Measurements from ENCODE around the gene SH2D3A. TPM values are rescaled to one million over a fixed set of nuclear protein-coding genes. Genes with fewer than 3 reads are reported as not detected.

The SH2D3A gene
- total RNA-seq, 1 experiment from 2014 or later, result 30.3 TPM

DNA sequence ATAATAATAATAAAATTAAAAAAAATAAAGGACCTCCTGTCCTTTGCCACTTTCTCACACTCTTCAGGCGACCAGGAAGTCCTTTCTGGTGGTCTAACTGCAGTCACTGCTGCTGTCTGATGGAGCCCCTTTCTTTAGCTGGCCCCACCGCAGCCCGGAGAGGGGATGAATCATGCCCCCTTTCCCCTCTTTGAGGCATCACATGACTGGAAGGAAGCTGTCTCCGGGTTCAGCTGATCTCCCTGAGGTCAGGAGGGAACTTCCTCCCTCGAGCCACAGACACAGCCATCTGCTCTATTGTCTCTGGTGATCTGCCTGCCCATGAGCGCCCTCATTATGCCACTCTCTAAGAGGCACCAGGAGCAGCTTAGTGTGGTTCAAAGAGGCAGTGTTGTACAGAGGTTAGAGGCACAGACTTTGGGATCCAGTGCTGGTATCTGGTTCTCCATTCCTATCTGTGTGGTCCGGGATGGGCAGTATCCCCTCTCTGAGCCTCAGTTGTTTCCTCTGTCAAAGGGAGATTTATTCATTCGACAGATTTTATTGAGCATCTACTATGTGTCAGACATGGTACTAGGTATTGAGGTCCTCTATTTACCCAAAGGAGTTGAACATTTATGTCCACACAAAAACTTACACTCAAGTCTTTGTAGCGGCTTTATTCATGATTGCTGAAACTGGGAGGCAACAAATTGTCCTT lies 35.3 kb upstream of the SH2D3A start (continued):
- TF ChIP-seq NFATC4 (CRISPR knock-in tag; IDR thresholded peaks at IDR 0.05), result no peak
- no peak for TF ChIP-seq ZMAT4 (CRISPR knock-in tag; IDR thresholded peaks at IDR 0.05)
- TF ChIP-seq GRHL2 (CRISPR knock-in tag; IDR thresholded peaks at IDR 0.05; ENCODE audit: insufficient replicate concordance, severe bottlenecking), result no peak
- no peak for TF ChIP-seq PRDM15 (CRISPR knock-in tag; IDR thresholded peaks at IDR 0.05)
- no peak for TF ChIP-seq CTCF (IDR thresholded peaks at IDR 0.05)
- no peak for TF ChIP-seq ZNF416 (CRISPR knock-in tag; IDR thresholded peaks at IDR 0.05)
- TF ChIP-seq, protein P1, sequence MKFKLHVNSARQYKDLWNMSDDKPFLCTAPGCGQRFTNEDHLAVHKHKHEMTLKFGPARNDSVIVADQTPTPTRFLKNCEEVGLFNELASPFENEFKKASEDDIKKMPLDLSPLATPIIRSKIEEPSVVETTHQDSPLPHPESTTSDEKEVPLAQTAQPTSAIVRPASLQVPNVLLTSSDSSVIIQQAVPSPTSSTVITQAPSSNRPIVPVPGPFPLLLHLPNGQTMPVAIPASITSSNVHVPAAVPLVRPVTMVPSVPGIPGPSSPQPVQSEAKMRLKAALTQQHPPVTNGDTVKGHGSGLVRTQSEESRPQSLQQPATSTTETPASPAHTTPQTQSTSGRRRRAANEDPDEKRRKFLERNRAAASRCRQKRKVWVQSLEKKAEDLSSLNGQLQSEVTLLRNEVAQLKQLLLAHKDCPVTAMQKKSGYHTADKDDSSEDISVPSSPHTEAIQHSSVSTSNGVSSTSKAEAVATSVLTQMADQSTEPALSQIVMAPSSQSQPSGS (CRISPR knock-in tag; IDR thresholded peaks at IDR 0.05; ENCODE audit: borderline replicate concordance, low read depth), result no peak
- no peak for TF ChIP-seq ZNF121 (CRISPR knock-in tag; IDR thresholded peaks at IDR 0.05)
- TF ChIP-seq, protein P2, sequence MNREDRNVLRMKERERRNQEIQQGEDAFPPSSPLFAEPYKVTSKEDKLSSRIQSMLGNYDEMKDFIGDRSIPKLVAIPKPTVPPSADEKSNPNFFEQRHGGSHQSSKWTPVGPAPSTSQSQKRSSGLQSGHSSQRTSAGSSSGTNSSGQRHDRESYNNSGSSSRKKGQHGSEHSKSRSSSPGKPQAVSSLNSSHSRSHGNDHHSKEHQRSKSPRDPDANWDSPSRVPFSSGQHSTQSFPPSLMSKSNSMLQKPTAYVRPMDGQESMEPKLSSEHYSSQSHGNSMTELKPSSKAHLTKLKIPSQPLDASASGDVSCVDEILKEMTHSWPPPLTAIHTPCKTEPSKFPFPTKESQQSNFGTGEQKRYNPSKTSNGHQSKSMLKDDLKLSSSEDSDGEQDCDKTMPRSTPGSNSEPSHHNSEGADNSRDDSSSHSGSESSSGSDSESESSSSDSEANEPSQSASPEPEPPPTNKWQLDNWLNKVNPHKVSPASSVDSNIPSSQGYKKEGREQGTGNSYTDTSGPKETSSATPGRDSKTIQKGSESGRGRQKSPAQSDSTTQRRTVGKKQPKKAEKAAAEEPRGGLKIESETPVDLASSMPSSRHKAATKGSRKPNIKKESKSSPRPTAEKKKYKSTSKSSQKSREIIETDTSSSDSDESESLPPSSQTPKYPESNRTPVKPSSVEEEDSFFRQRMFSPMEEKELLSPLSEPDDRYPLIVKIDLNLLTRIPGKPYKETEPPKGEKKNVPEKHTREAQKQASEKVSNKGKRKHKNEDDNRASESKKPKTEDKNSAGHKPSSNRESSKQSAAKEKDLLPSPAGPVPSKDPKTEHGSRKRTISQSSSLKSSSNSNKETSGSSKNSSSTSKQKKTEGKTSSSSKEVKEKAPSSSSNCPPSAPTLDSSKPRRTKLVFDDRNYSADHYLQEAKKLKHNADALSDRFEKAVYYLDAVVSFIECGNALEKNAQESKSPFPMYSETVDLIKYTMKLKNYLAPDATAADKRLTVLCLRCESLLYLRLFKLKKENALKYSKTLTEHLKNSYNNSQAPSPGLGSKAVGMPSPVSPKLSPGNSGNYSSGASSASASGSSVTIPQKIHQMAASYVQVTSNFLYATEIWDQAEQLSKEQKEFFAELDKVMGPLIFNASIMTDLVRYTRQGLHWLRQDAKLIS (CRISPR knock-in tag; IDR thresholded peaks at IDR 0.05; ENCODE audit: borderline replicate concordance), result no peak

GRCh38 chr19:6801485-6802086 lies 34.4 kb upstream of the SH2D3A start:
- H3K27ac Mint-ChIP-seq, result peak overlapping the region; percentile 91; the same call in 1 of the 2 replicates
- peaks cover 9% of the 10 kb centered on the region for H3K36me3 Mint-ChIP-seq
- no peak overlapping the region for H3K4me3 Mint-ChIP-seq
- H3K27me3 Mint-ChIP-seq (ENCODE audit: low read depth), result no peaks in the 10 kb centered on the region
- POLR2A ChIA-PET, result interaction anchor here (0.6 to 1.0 kb wide), 2 partner anchors 69 to 267 kb away, joined by 3 to 5 read pairs; no protein-coding TSS in a partner anchor
- CTCF ChIA-PET, result interaction anchor here (1.6 to 1.7 kb wide), 2 partner anchors 29 to 62 kb away, joined by 5 to 6 read pairs; partner anchors contain the start of gene VAV1
- peaks cover 24% of the 10 kb centered on the region for H3K9me3 Mint-ChIP-seq
- peaks cover 17% of the 10 kb centered on the region for H3K4me1 Mint-ChIP-seq
- DNase-seq (ENCODE audit: low spot score), result peak; percentile 12
- ATAC-seq, result peak; percentile 64
- TF ChIP-seq SMAD4 (CRISPR knock-in tag; IDR thresholded peaks at IDR 0.05) (no peak), CTCF (IDR thresholded peaks at IDR 0.05) (no peak), ZNF281 (CRISPR knock-in tag; IDR thresholded peaks at IDR 0.05) (no peak), FOXJ3 (CRISPR knock-in tag; IDR thresholded peaks at IDR 0.05; ENCODE audit: borderline replicate concordance) (no peak), SMAD3 (CRISPR knock-in tag; IDR thresholded peaks at IDR 0.05; ENCODE audit: borderline replicate concordance) (no peak)
- TF ChIP-seq, protein P3, sequence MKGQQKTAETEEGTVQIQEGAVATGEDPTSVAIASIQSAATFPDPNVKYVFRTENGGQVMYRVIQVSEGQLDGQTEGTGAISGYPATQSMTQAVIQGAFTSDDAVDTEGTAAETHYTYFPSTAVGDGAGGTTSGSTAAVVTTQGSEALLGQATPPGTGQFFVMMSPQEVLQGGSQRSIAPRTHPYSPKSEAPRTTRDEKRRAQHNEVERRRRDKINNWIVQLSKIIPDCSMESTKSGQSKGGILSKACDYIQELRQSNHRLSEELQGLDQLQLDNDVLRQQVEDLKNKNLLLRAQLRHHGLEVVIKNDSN (CRISPR knock-in tag; IDR thresholded peaks at IDR 0.05), result no peak
- TF ChIP-seq, protein P4, sequence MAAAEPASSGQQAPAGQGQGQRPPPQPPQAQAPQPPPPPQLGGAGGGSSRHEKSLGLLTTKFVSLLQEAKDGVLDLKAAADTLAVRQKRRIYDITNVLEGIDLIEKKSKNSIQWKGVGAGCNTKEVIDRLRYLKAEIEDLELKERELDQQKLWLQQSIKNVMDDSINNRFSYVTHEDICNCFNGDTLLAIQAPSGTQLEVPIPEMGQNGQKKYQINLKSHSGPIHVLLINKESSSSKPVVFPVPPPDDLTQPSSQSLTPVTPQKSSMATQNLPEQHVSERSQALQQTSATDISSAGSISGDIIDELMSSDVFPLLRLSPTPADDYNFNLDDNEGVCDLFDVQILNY (CRISPR knock-in tag; IDR thresholded peaks at IDR 0.05), result no peak
